ENCODE measurements around the gene ZBTB8A. TPM values are rescaled to one million over a fixed set of nuclear protein-coding genes. Genes with fewer than 3 reads are reported as not detected.
"Not testable (repeated sequence)": the region's sequence is repeated elsewhere in the genome, so short reads cannot be mapped to it uniquely, and the experiment has no call there.

The ZBTB8A gene
- total and polyA plus RNA-seq, 4 experiments from 2014 or later = not detected

DNA sequence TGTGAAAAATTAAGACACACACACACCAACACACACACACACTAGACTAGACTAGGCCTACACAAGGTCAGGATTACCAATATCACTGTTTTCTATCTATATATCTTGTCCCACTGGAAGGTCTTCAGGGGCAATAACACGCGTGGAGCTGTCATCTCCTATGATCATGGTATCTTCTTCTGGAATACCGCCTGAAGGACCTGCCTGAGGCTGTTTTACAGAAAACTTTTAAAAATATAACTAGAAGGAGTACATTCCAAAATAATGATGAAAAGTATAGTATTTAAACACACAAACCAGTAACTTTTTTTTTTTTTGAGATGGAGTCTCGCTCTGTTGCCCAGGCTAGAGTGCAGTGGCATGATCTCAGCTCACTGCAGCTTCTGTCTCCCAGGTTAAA, 20.3 kb upstream of the ZBTB8A start:
- no peak overlapping the region for H3K4me3 Mint-ChIP-seq
- H3K4me1 ChIP-seq (ENCODE audit: insufficient read depth, low read length) = no peaks in the 10 kb centered on the region
- H3K27ac ChIP-seq (ENCODE audit: low read depth, low read length) = no peak overlapping the region
- intact Hi-C loops (cut with micrococcal nuclease) = no loop called here
- H3K27me3 ChIP-seq (ENCODE audit: insufficient read depth, low read length) = no peaks in the 10 kb centered on the region
- no peaks in the 10 kb centered on the region for H3K9me3 Mint-ChIP-seq
- H3K27ac Mint-ChIP-seq = no peak overlapping the region
- H3K36me3 ChIP-seq (ENCODE audit: insufficient read depth, low read length) = no peaks in the 10 kb centered on the region
- peaks cover 0 to 11% (median 1%) of the 10 kb centered on the region in 4 donors for H3K4me1 Mint-ChIP-seq
- H3K9me3 ChIP-seq (ENCODE audit: control insufficient read depth in 1 of 2, low read length in 2 of 2) = no peaks in the 10 kb centered on the region
- no peak for DNase-seq
- ChIA-PET CTCF (ENCODE audit: partially characterized antibody) (interaction anchor here (1.0 to 4.6 kb wide), 7 partner anchors 10 to 355 kb away, joined by 3 to 57 read pairs (median 9); no protein-coding TSS in a partner anchor), POLR2A (ENCODE audit: partially characterized antibody) (no interaction called here)
- no peaks in the 10 kb centered on the region for H3K36me3 Mint-ChIP-seq
- peaks cover 7 to 10% of the 10 kb centered on the region in 2 donors for H3K27me3 Mint-ChIP-seq
- no peak overlapping the region for H3K4me3 ChIP-seq (ENCODE audit: low read length in 2 of 2)

DNA sequence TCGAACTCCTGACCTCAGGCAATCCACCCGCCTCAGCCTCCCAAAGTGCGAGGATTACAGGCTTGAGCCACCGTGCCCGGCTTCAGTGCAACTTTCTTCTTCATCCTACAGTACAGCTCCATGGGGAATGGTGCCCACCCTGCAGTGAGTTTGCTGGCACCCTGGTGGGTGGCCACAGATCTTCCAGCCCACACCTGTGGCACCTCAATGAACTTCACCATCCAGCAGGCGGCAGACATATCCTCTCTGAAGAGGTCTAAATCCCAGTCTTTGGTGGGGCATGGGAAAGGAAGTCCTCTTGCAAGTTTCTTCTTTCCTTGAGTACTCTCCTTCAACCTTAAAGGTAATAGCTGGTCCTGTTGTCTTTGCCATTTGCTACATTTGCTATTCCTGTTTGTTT, 18.1 kb upstream of the ZBTB8A start:
- ChIA-PET CTCF (ENCODE audit: partially characterized antibody) (interaction anchor here (0.7 to 4.6 kb wide), 15 partner anchors 10 to 804 kb away, joined by 3 to 57 read pairs (median 5); no protein-coding TSS in a partner anchor), POLR2A (ENCODE audit: partially characterized antibody) (interaction anchor here (0.7 to 1.2 kb wide), 3 partner anchors 230 to 509 kb away, joined by 3 to 7 read pairs (median 5); no protein-coding TSS in a partner anchor)
- Histone ChIP-seq H3K27me3 (ENCODE audit: insufficient read depth, low read length) (no peaks in the 10 kb centered on the region), H3K4me3 (ENCODE audit: low read length in 2 of 2) (no peak overlapping the region), H3K36me3 (ENCODE audit: insufficient read depth, low read length) (no peaks in the 10 kb centered on the region), H3K27ac (ENCODE audit: low read depth, low read length) (no peak overlapping the region), H3K9me3 (ENCODE audit: control insufficient read depth in 1 of 2, low read length in 2 of 2) (no peaks in the 10 kb centered on the region), H3K4me1 (ENCODE audit: insufficient read depth, low read length) (no peaks in the 10 kb centered on the region)
- H3K27me3 Mint-ChIP-seq = peaks cover 5 to 9% of the 10 kb centered on the region in 2 donors
- no peak for DNase-seq
- H3K27ac Mint-ChIP-seq = no peak overlapping the region
- no peaks in the 10 kb centered on the region for H3K36me3 Mint-ChIP-seq
- peaks cover 0 to 11% (median 1%) of the 10 kb centered on the region in 4 donors for H3K4me1 Mint-ChIP-seq
- intact Hi-C loops (cut with micrococcal nuclease) = no loop called here
- peak overlapping the region; percentile 55 to 82 (median 79) for H3K4me3 Mint-ChIP-seq
- H3K9me3 Mint-ChIP-seq = no peaks in the 10 kb centered on the region

DNA sequence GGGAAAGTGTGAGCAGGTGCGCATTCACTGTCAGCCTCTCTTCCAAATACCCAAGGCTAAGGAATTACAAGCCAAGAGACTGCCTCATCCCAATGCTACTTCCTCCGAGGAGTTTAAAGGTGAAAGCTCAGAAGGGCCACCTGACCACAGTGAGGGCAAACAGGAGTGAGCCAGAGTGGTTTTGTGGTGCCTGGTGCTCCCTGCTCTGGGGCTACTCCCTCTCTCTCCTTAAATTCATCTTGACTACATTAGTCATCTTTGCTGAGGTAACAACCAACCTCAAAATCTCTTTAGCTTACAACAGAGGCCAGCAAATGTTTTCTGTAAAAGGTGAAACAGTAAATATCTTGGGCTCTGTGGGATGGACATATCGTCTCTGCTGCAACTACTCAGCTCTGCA, 14.2 kb upstream of the ZBTB8A start:
- intact Hi-C loops (cut with micrococcal nuclease) = no loop called here

DNA sequence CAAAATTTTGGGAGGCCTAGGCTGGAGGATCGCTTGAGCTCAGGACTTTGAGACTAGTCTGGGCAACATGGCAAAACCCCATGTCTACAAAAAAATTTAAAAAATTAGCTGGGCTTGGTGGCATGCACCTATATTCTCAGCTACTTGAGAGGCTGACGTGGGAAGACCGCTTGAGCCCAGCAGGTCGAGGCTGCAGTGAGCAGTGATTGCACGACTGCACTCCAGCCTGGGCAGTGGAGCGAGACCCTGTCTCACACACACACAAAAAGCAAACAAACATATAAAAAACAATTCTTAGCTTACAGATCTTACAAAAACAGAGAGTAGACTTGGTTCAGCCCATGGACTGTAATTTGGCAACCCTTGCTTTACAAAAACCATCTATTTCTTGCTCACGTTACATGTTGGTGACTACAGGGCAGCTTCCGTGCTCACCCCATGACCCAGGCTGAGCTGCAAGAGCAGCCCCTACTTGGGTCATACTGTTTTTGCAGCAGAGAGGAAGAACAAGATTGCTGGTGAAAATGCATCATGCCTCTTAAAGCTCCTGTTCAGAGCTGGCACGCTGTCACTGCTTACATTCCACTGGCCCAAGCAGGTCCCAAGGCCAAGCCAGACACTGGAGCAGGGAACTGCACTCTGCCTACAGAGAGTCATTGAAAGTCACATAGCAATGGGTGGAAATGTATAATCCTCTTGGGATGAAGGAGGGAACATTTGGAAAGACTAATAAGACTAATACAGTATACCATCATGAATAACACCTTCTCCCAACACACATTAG, 13.4 kb upstream of the ZBTB8A start:
- intact Hi-C loops (cut with micrococcal nuclease) = no loop called here
- no peak overlapping the region for H3K27ac ChIP-seq (ENCODE audit: low read depth, low read length)
- peaks cover 0 to 5% (median 0%) of the 10 kb centered on the region in 4 donors for H3K4me1 Mint-ChIP-seq
- no peak overlapping the region for H3K4me3 ChIP-seq (ENCODE audit: low read length in 2 of 2)
- peaks cover 5 to 11% of the 10 kb centered on the region in 2 donors for H3K27me3 Mint-ChIP-seq
- no peaks in the 10 kb centered on the region for H3K36me3 ChIP-seq (ENCODE audit: insufficient read depth, low read length)
- POLR2A ChIA-PET (ENCODE audit: partially characterized antibody) = no interaction called here
- H3K9me3 Mint-ChIP-seq = no peaks in the 10 kb centered on the region
- no peak overlapping the region for H3K4me3 Mint-ChIP-seq
- CTCF ChIA-PET (ENCODE audit: partially characterized antibody) = no interaction called here
- no peak for DNase-seq
- no peaks in the 10 kb centered on the region for H3K4me1 ChIP-seq (ENCODE audit: insufficient read depth, low read length)
- H3K27ac Mint-ChIP-seq = no peak overlapping the region
- H3K9me3 ChIP-seq (ENCODE audit: control insufficient read depth in 1 of 2, low read length in 2 of 2) = no peaks in the 10 kb centered on the region
- H3K36me3 Mint-ChIP-seq = no peaks in the 10 kb centered on the region
- no peaks in the 10 kb centered on the region for H3K27me3 ChIP-seq (ENCODE audit: insufficient read depth, low read length)

More for the DNA sequence above, 14.2 kb upstream of the ZBTB8A start:
- Histone ChIP-seq H3K9me3 (ENCODE audit: control insufficient read depth in 1 of 2, low read length in 2 of 2) (no peaks in the 10 kb centered on the region), H3K36me3 (ENCODE audit: insufficient read depth, low read length) (no peaks in the 10 kb centered on the region), H3K4me3 (ENCODE audit: low read length in 2 of 2) (no peak overlapping the region), H3K27ac (ENCODE audit: low read depth, low read length) (no peak overlapping the region), H3K27me3 (ENCODE audit: insufficient read depth, low read length) (no peaks in the 10 kb centered on the region), H3K4me1 (ENCODE audit: insufficient read depth, low read length) (no peaks in the 10 kb centered on the region)
- Mint-ChIP-seq H3K4me3 (no peak overlapping the region), H3K27me3 (peaks cover 5 to 13% of the 10 kb centered on the region in 2 donors), H3K9me3 (no peaks in the 10 kb centered on the region), H3K4me1 (peaks cover 0 to 11% (median 1%) of the 10 kb centered on the region in 4 donors), H3K36me3 (no peaks in the 10 kb centered on the region), H3K27ac (no peak overlapping the region)
- no peak for DNase-seq
- ChIA-PET CTCF (ENCODE audit: partially characterized antibody) (interaction anchor here (1.2 kb wide), 1 partner anchor 247 kb away, joined by 4 read pairs; no protein-coding TSS in a partner anchor), POLR2A (ENCODE audit: partially characterized antibody) (no interaction called here)

DNA sequence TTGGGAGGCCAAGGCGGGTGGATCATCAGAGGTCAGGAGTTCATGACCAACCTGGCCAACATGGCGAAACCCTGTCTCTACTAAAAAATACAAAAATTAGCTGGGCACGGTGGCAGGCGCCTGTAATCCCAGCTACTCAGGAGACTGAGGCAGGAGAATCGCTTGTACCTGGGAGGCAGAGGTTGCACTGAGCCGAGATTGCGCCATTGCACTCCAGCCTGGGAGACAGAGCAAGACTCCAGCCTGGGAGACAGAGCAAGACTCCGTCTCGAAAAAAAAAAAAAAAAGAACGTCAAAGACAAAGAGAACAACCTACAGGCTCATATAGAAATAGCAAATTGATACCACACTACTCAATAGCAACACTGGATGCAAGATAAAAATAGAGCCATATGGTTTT, 10.7 kb upstream of the ZBTB8A start:
- intact Hi-C loops (cut with micrococcal nuclease); DNase-seq; H3K27ac ChIP-seq (ENCODE audit: low read depth, low read length); H3K4me1 ChIP-seq (ENCODE audit: insufficient read depth, low read length); POLR2A ChIA-PET (ENCODE audit: partially characterized antibody); H3K27me3 ChIP-seq (ENCODE audit: insufficient read depth, low read length); H3K27ac Mint-ChIP-seq; H3K9me3 Mint-ChIP-seq; CTCF ChIA-PET (ENCODE audit: partially characterized antibody); H3K4me1 Mint-ChIP-seq; H3K36me3 ChIP-seq (ENCODE audit: insufficient read depth, low read length); H3K4me3 ChIP-seq (ENCODE audit: low read length in 2 of 2); H3K27me3 Mint-ChIP-seq; H3K4me3 Mint-ChIP-seq; H3K36me3 Mint-ChIP-seq; H3K9me3 ChIP-seq (ENCODE audit: control insufficient read depth in 1 of 2, low read length in 2 of 2): not testable (repeated sequence)

DNA sequence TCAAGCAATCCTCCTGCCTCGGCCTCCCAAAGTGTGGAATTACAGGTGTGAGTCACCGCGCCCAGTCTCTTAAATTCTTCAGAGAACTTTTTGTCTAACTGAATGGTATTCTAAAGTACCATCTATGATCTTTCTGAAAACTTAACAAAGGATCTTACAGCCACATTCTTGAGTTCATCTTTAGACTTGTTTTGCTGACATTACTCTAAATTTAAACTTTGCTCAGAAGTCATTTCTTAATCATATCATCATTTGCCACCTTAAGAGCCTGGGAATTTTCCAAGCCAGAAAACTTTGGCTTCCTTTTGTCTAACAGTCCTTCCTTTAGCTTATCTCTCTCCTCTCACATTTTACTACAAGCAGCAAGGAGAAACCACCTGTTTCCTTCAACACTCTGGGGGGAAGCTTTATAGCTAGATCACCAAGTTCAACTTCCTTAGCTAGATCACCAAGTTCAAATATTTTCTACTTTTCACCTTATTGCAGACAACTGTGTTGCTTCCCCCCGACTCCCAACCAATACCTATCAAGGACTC, 5.4 kb upstream of the ZBTB8A start:
- no peaks in the 10 kb centered on the region for H3K36me3 ChIP-seq (ENCODE audit: insufficient read depth, low read length)
- H3K27me3 ChIP-seq (ENCODE audit: insufficient read depth, low read length) = peaks cover 8% of the 10 kb centered on the region
- Mint-ChIP-seq H3K4me3 (no peak overlapping the region), H3K9me3 (no peaks in the 10 kb centered on the region), H3K27ac (no peak overlapping the region), H3K36me3 (no peaks in the 10 kb centered on the region), H3K27me3 (peaks cover 17 to 23% of the 10 kb centered on the region in 2 donors), H3K4me1 (peaks cover 0 to 4% (median under 1%) of the 10 kb centered on the region in 4 donors)
- intact Hi-C loops (cut with micrococcal nuclease) = no loop called here
- ChIA-PET POLR2A (ENCODE audit: partially characterized antibody) (no interaction called here), CTCF (ENCODE audit: partially characterized antibody) (interaction anchor here (4.0 kb wide), 1 partner anchor 14 kb away, joined by 21 read pairs; no protein-coding TSS in a partner anchor)
- H3K4me3 ChIP-seq (ENCODE audit: low read length in 2 of 2) = no peak overlapping the region
- no peak overlapping the region for H3K27ac ChIP-seq (ENCODE audit: low read depth, low read length)
- DNase-seq = no peak
- H3K4me1 ChIP-seq (ENCODE audit: insufficient read depth, low read length) = no peaks in the 10 kb centered on the region
- no peaks in the 10 kb centered on the region for H3K9me3 ChIP-seq (ENCODE audit: control insufficient read depth in 1 of 2, low read length in 2 of 2)

DNA sequence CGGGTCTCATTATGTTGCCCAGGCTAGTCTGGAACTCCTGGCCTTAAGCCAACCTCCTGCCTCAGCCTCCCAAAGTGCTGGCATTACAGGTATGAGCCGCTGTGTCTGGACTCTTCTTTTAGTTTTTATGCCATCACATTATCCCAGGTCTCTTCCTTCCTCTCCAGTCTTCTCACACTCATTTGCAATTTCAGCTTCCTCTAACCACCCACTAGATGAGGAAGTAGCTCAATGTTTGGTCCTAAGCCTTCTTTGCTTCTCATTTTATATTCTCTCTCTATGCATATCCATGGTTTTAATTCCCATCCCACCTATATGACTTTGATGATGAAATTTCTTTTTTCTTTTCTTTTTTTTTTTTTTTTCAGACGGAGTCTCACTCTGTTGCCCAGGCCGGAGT, 3.1 kb upstream of the ZBTB8A start:
- Mint-ChIP-seq H3K36me3 (peaks cover 0 to under 1% of the 10 kb centered on the region in 2 donors), H3K4me3 (no peak overlapping the region)
- POLR2A ChIA-PET (ENCODE audit: partially characterized antibody) = no interaction called here

More for the DNA sequence above, 3.1 kb upstream of the ZBTB8A start:
- no peak for DNase-seq
- H3K9me3 Mint-ChIP-seq = peaks cover 0 to 2% (median 0%) of the 10 kb centered on the region in 8 donors
- CTCF ChIA-PET (ENCODE audit: partially characterized antibody) = interaction anchor here (4.0 kb wide), 1 partner anchor 16 kb away, joined by 21 read pairs; no protein-coding TSS in a partner anchor
- no peak overlapping the region for H3K27ac Mint-ChIP-seq
- intact Hi-C loops (cut with micrococcal nuclease) = no loop called here
- Histone ChIP-seq H3K27ac (ENCODE audit: low read depth, low read length) (no peak overlapping the region), H3K36me3 (ENCODE audit: insufficient read depth, low read length) (no peaks in the 10 kb centered on the region), H3K4me1 (ENCODE audit: insufficient read depth, low read length) (peaks cover 4% of the 10 kb centered on the region), H3K27me3 (ENCODE audit: insufficient read depth, low read length) (peaks cover 22% of the 10 kb centered on the region), H3K9me3 (ENCODE audit: control insufficient read depth in 1 of 2, low read length in 2 of 2) (no peaks in the 10 kb centered on the region), H3K4me3 (ENCODE audit: low read length in 2 of 2) (no peak overlapping the region)
- peaks cover 5 to 16% (median 6%) of the 10 kb centered on the region in 4 donors for H3K4me1 Mint-ChIP-seq
- H3K27me3 Mint-ChIP-seq = peaks cover 31 to 37% of the 10 kb centered on the region in 2 donors

Data from CD4-positive, alpha-beta memory T cell (primary cell).